Choroid plexus epithelial cell (primary cell): ENCODE measurements around the gene RBM10.
A peak's percentile ranks its signal among the peaks of the same experiment; 100 is the strongest.

Experiments
- DNase-seq: peaks from one replicate; pipeline ENCODE4 v3.0.0-alpha.2; 2010; ENCODE audit warnings: low read depth
- H3K4me3 ChIP-seq: 2 replicates; pipeline ENCODE4 v1.5.1; 2011; ENCODE audit warnings: low read depth, mild to moderate bottlenecking, control low read depth, low read length, moderate library complexity
- CTCF ChIP-seq: conservative IDR thresholded peaks from 2 replicates; pipeline ENCODE4 v1.5.1; 2011; ENCODE audit warnings: low read depth, mild to moderate bottlenecking, control low read depth, inconsistent platforms, low read length, moderate library complexity

Gene RBM10

GRCh38 chrX:47174846-47175587 is 30.0 kb downstream of the RBM10 start:
- no peak overlapping the region for H3K4me3 ChIP-seq
- TF ChIP-seq CTCF = no peak
- no peak for DNase-seq

- no peak for DNase-seq
- no peak overlapping the region for H3K4me3 ChIP-seq
- no peak for TF ChIP-seq CTCF
These were observed 30.6 kb downstream of the RBM10 start for GRCh38 chrX:47175588-47175980.

GRCh38 chrX:47176101-47176740 is 31.2 kb downstream of the RBM10 start:
- no peak for TF ChIP-seq CTCF
- DNase-seq = no peak
- H3K4me3 ChIP-seq = no peak overlapping the region

- no peak for DNase-seq
- no peak for TF ChIP-seq CTCF
- no peak overlapping the region for H3K4me3 ChIP-seq
These were observed 32.1 kb downstream of the RBM10 start for GRCh38 chrX:47177079-47177478.

GRCh38 chrX:47178337-47178736 is 33.3 kb downstream of the RBM10 start:
- H3K4me3 ChIP-seq = no peak overlapping the region
- no peak for DNase-seq
- TF ChIP-seq CTCF = no peak

- DNase-seq = peak; percentile 22
- no peak overlapping the region for H3K4me3 ChIP-seq
- no peak for TF ChIP-seq CTCF
These were observed 34.4 kb downstream of the RBM10 start for GRCh38 chrX:47179221-47179927.

GRCh38 chrX:47179928-47180255 is 34.9 kb downstream of the RBM10 start:
- TF ChIP-seq CTCF = no peak
- no peak overlapping the region for H3K4me3 ChIP-seq
- no peak for DNase-seq
